ENCODE results near the gene PPP1R13B.
"Not testable (repeated sequence)": the region's sequence is repeated elsewhere in the genome, so short reads cannot be mapped to it uniquely, and the experiment has no call there.

Gene PPP1R13B

DNA sequence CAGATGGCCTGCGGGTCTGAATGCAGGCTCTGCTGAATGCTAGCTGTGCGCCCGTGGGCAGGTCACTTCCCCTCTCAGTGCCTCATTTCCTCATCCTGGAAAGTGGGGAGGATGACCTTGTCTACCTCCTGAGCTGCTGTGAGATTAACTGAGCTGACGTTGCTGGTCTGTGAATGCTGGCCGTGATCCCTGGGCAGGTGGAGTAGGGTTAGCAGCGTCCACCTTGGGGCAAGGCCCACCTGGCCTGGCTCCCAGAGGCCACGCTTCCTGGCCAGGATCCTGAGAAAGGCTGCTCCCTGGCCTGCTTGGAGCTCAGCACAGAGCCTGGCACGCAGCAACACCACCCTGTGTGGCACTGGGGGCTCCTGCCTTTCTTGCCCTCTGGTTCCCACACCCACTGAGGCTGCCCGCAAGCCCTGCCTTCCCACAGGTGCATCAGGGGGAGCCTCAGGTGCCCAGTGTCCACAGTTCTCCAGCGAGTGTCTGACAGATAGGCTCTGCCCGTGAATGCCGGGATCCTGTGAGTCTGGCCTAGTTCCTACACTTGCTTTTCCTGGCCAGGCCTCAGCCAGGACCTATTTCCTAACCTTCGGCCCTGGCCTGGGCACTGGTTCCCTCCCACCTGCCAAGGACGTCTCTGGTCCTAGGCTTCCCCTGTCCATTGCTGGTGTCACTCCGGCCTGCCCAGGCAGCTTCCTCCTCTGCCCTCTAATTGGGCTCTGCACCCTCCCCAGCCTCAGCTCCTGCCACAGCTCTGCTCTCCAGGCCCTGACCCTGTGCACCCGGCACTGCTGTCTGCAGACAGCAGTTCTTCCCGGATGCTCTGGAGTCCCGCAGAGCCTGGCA, 43.7 kb upstream of the PPP1R13B start:
- DNase-seq (ENCODE audit: low read depth in 1 of 2, low spot score in 1 of 2) = peak in 1 of 2 experiments; percentile 17
- TF ChIP-seq SPI1 (IDR thresholded peaks at IDR 0.05; ENCODE audit: borderline replicate concordance, low read depth) = peak; percentile 56
- TF ChIP-seq POLR2AphosphoS5 (IDR thresholded peaks at IDR 0.05; ENCODE audit: low read depth) = no peak
- TF ChIP-seq, protein P1, sequence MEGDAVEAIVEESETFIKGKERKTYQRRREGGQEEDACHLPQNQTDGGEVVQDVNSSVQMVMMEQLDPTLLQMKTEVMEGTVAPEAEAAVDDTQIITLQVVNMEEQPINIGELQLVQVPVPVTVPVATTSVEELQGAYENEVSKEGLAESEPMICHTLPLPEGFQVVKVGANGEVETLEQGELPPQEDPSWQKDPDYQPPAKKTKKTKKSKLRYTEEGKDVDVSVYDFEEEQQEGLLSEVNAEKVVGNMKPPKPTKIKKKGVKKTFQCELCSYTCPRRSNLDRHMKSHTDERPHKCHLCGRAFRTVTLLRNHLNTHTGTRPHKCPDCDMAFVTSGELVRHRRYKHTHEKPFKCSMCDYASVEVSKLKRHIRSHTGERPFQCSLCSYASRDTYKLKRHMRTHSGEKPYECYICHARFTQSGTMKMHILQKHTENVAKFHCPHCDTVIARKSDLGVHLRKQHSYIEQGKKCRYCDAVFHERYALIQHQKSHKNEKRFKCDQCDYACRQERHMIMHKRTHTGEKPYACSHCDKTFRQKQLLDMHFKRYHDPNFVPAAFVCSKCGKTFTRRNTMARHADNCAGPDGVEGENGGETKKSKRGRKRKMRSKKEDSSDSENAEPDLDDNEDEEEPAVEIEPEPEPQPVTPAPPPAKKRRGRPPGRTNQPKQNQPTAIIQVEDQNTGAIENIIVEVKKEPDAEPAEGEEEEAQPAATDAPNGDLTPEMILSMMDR (IDR thresholded peaks at IDR 0.05; ENCODE audit: insufficient read depth, low read length) = no peak
- no peak for TF ChIP-seq GABPA (IDR thresholded peaks at IDR 0.05; ENCODE audit: low read depth)
- TF ChIP-seq, protein P2, sequence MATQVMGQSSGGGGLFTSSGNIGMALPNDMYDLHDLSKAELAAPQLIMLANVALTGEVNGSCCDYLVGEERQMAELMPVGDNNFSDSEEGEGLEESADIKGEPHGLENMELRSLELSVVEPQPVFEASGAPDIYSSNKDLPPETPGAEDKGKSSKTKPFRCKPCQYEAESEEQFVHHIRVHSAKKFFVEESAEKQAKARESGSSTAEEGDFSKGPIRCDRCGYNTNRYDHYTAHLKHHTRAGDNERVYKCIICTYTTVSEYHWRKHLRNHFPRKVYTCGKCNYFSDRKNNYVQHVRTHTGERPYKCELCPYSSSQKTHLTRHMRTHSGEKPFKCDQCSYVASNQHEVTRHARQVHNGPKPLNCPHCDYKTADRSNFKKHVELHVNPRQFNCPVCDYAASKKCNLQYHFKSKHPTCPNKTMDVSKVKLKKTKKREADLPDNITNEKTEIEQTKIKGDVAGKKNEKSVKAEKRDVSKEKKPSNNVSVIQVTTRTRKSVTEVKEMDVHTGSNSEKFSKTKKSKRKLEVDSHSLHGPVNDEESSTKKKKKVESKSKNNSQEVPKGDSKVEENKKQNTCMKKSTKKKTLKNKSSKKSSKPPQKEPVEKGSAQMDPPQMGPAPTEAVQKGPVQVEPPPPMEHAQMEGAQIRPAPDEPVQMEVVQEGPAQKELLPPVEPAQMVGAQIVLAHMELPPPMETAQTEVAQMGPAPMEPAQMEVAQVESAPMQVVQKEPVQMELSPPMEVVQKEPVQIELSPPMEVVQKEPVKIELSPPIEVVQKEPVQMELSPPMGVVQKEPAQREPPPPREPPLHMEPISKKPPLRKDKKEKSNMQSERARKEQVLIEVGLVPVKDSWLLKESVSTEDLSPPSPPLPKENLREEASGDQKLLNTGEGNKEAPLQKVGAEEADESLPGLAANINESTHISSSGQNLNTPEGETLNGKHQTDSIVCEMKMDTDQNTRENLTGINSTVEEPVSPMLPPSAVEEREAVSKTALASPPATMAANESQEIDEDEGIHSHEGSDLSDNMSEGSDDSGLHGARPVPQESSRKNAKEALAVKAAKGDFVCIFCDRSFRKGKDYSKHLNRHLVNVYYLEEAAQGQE (IDR thresholded peaks at IDR 0.05; ENCODE audit: insufficient replicate concordance, low read depth) = no peak
- Histone ChIP-seq H3K27ac (replicated peaks) (no peak overlapping the region), H3K27me3 (ENCODE audit: insufficient read depth, poor library complexity, severe bottlenecking) (no peaks in the 10 kb centered on the region), H3K4me3 (replicated peaks; ENCODE audit: insufficient read depth, low read length) (no peak overlapping the region)

DNA sequence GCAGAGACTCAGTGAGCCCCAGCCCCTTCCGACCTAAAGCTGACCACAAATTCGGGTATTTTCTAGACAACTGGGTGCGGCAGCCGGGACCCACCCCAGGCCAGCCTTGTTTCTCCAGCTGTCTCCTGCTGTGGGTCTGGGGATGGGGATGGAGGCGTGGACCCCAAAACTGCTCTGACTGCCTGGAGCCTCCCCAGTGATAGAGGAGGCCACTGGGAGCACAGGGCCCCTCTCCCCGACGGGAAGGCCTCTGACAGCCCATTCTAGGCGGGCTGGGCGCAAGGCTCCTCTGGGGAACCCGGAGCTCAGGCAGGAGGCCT, 42.6 kb upstream of the PPP1R13B start:
- H3K27ac ChIP-seq (replicated peaks) = no peak overlapping the region
- H3K27me3 ChIP-seq (ENCODE audit: insufficient read depth, poor library complexity, severe bottlenecking) = no peaks in the 10 kb centered on the region
- no peak for TF ChIP-seq POLR2AphosphoS5 (IDR thresholded peaks at IDR 0.05; ENCODE audit: low read depth)
- TF ChIP-seq GABPA (IDR thresholded peaks at IDR 0.05; ENCODE audit: low read depth) = no peak
- TF ChIP-seq SPI1 (IDR thresholded peaks at IDR 0.05; ENCODE audit: borderline replicate concordance, low read depth) = no peak
- TF ChIP-seq, protein P2 (IDR thresholded peaks at IDR 0.05; ENCODE audit: insufficient replicate concordance, low read depth) = no peak
- TF ChIP-seq, protein P1 (IDR thresholded peaks at IDR 0.05; ENCODE audit: insufficient read depth, low read length) = no peak
- DNase-seq (ENCODE audit: low read depth in 1 of 2, low spot score in 1 of 2) = no peak
- no peak overlapping the region for H3K4me3 ChIP-seq (replicated peaks; ENCODE audit: insufficient read depth, low read length)

DNA sequence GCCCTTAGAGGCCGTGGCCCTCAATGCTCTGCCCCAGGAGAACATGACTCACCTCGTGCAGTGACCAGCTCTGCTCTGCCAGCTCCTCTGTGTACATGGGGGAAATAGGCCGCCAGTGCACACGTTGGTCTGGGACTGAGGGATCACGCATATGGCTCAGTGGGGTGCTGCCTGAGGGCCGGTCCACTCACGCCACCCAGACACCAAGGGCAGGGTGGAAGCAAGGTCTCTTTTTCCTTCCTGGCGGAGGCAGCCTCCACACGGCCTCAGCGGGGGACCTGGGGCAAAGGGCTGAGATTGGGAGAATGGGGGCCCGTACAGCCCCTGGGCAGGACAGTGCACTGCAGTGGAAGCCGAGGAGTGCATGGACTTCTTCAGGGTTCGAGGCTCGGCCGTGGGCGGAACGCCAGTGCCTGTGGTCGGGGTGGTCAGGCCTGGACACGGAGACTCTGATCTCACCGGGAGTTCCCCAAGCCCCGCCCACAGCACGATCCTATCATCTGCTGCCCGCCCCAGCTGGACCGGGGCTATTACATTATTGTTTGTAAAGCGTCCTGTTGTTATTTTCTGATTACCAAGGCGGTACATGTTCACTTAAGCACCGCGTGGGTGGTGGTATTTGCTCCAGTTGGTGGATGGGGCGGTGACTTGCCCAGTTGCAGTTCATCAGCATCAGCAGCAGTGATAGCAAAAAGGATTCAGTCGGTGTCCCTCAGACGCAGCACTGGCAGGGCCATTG, 42.1 kb upstream of the PPP1R13B start:
- Histone ChIP-seq H3K27ac (replicated peaks) (no peak overlapping the region), H3K4me3 (replicated peaks; ENCODE audit: insufficient read depth, low read length) (no peak overlapping the region), H3K27me3 (ENCODE audit: insufficient read depth, poor library complexity, severe bottlenecking) (no peaks in the 10 kb centered on the region)
- no peak for DNase-seq (ENCODE audit: low read depth in 1 of 2, low spot score in 1 of 2)
- TF ChIP-seq, protein P2 (IDR thresholded peaks at IDR 0.05; ENCODE audit: insufficient replicate concordance, low read depth) = no peak
- TF ChIP-seq, protein P1 (IDR thresholded peaks at IDR 0.05; ENCODE audit: insufficient read depth, low read length) = no peak
- no peak for TF ChIP-seq GABPA (IDR thresholded peaks at IDR 0.05; ENCODE audit: low read depth)
- no peak for TF ChIP-seq SPI1 (IDR thresholded peaks at IDR 0.05; ENCODE audit: borderline replicate concordance, low read depth)
- TF ChIP-seq POLR2AphosphoS5 (IDR thresholded peaks at IDR 0.05; ENCODE audit: low read depth) = no peak

DNA sequence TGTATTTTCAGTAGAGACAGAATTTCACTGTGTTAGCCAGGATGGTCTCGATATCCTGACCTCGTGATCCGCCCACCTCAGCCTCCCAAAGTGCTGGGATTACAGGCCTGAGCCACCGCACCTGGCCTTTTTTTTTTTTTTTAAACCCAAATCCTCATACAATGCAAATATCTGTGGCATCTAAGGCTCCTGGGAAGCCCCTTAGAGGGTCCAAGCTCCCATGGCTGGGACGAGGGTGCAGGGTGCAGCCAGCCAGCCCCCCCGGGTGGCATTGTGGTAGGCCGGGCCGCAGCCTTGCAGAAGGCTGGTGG, 41.6 kb upstream of the PPP1R13B start:
- not testable (repeated sequence) for H3K27ac ChIP-seq (replicated peaks); H3K4me3 ChIP-seq (replicated peaks; ENCODE audit: insufficient read depth, low read length); H3K27me3 ChIP-seq (ENCODE audit: insufficient read depth, poor library complexity, severe bottlenecking); DNase-seq (ENCODE audit: low read depth in 1 of 2, low spot score in 1 of 2)
